GM19467 (cell line): ENCODE results near the gene ALPL.
"Not testable (repeated sequence)": the region's sequence is repeated elsewhere in the genome, so short reads cannot be mapped to it uniquely, and the experiment has no call there.

Source experiments
- ATAC-seq: cut with Tn5 transposase; IDR thresholded peaks from one replicate; pipeline ENCODE4 v1.9.1; 2021; ENCODE audit warnings: mild to moderate bottlenecking, moderate library complexity; ENCODE audit not compliant: unreplicated experiment

ALPL gene

GRCh38 chr1:21553116-21553926 lies 44.1 kb downstream of the ALPL start:
- ATAC-seq = no peak

GRCh38 chr1:21559788-21560567 lies 50.8 kb downstream of the ALPL start:
- no peak for ATAC-seq

- no peak for ATAC-seq
Measured at GRCh38 chr1:21560916-21561638, 51.9 kb downstream of the ALPL start.

GRCh38 chr1:21562896-21563295 lies 53.7 kb downstream of the ALPL start:
- ATAC-seq = no peak

GRCh38 chr1:21563971-21564370 lies 54.7 kb downstream of the ALPL start:
- ATAC-seq = no peak

GRCh38 chr1:21564521-21565095 lies 55.4 kb downstream of the ALPL start:
- ATAC-seq = no peak

- ATAC-seq = no peak
Measured at GRCh38 chr1:21565285-21565684, 56.1 kb downstream of the ALPL start.

GRCh38 chr1:21566361-21566760 lies 57.1 kb downstream of the ALPL start:
- ATAC-seq = not testable (repeated sequence)

- no peak for ATAC-seq
Measured at GRCh38 chr1:21567241-21568005, 58.2 kb downstream of the ALPL start.

- ATAC-seq = no peak
Measured at GRCh38 chr1:21568006-21568746, 59.0 kb downstream of the ALPL start.

- ATAC-seq = no peak
Measured at GRCh38 chr1:21568809-21569385, 59.7 kb downstream of the ALPL start.

- ATAC-seq = no peak
Measured at GRCh38 chr1:21569820-21570527, 60.8 kb downstream of the ALPL start.

GRCh38 chr1:21570528-21570875 lies 61.3 kb downstream of the ALPL start:
- ATAC-seq = no peak

- no peak for ATAC-seq
Measured at GRCh38 chr1:21570885-21571284, 61.7 kb downstream of the ALPL start.

- ATAC-seq = no peak
Measured at GRCh38 chr1:21572221-21572620, 63.0 kb downstream of the ALPL start.

- no peak for ATAC-seq
Measured at GRCh38 chr1:21572735-21573277, 63.6 kb downstream of the ALPL start.

GRCh38 chr1:21573475-21573874 lies 64.3 kb downstream of the ALPL start:
- ATAC-seq = no peak

- ATAC-seq = no peak
Measured at GRCh38 chr1:21573971-21574465, 64.8 kb downstream of the ALPL start.
